Liver (tissue), 9 donors: Measurements from ENCODE around the gene STRIP2. TPM values are rescaled to one million over a fixed set of nuclear protein-coding genes. Genes with fewer than 3 reads are reported as not detected.

ENCODE experiments used
- DNase-seq: peaks from one replicate; pipeline ENCODE4 v3.0.0-alpha.2; 2017; ENCODE audit warnings: low spot score
- H3K27ac ChIP-seq, 2 donors: one replicate each; pipeline ENCODE4 v1.7.0; 2013; ENCODE audit warnings: inconsistent platforms in 2 of 2, low read length in 2 of 2, control low read depth in 1 of 2, low read depth in 1 of 2, mild to moderate bottlenecking in 1 of 2
- H3K27me3 ChIP-seq, 4 donors: one replicate each; pipeline versions ENCODE4 v1.6.1 to v1.7.0; 2013; ENCODE audit warnings: low read length in 3 of 4, inconsistent platforms in 1 of 4, mild to moderate bottlenecking in 1 of 4, moderate library complexity in 1 of 4; ENCODE audit not compliant: control insufficient read depth in 4 of 4, insufficient read depth in 4 of 4
- H3K36me3 ChIP-seq, 4 donors: one replicate each; pipeline versions ENCODE4 v1.6.1 to v1.7.0; 2013; ENCODE audit warnings: low read length in 3 of 4, mild to moderate bottlenecking in 3 of 4, low read depth in 1 of 4, moderate library complexity in 1 of 4; ENCODE audit not compliant: control insufficient read depth in 4 of 4, insufficient read depth in 3 of 4
- H3K4me1 ChIP-seq, 4 donors: one replicate each; pipeline versions ENCODE4 v1.6.1 to v1.7.0; 2013; ENCODE audit warnings: low read length in 3 of 4, mild to moderate bottlenecking in 3 of 4, moderate library complexity in 1 of 4; ENCODE audit not compliant: control insufficient read depth in 4 of 4, insufficient read depth in 4 of 4
- H3K4me3 ChIP-seq, 3 donors: one replicate each; pipeline versions ENCODE4 v1.6.1 to v1.7.0; 2013; ENCODE audit warnings: low read length in 3 of 3, control low read depth in 1 of 3, low read depth in 1 of 3, mild to moderate bottlenecking in 1 of 3
- H3K9ac ChIP-seq, 2 donors: one replicate each; pipeline ENCODE4 v1.7.0; 2013; ENCODE audit warnings: low read length in 2 of 2, mild to moderate bottlenecking in 2 of 2, moderate library complexity in 2 of 2, control low read depth in 1 of 2, low read depth in 1 of 2
- H3K9me3 ChIP-seq, 4 donors: one replicate each; pipeline versions ENCODE4 v1.6.1 to v1.7.0; 2013; ENCODE audit warnings: low read length in 3 of 4; ENCODE audit not compliant: control insufficient read depth in 4 of 4
- ATF3 ChIP-seq: IDR thresholded peaks from 2 replicates; pipeline ENCODE4 v1.6.1; 2016; ENCODE audit warnings: antibody characterized with exemption
- CTCF ChIP-seq: fragments of 150-350 bp; IDR thresholded peaks from 2 replicates; pipeline ENCODE4 v1.5.1; 2017; ENCODE audit warnings: improper control_type of control experiment, low read depth, low read length; ENCODE audit not compliant: missing input control
- EGR1 ChIP-seq, 2 donors: IDR thresholded peaks; 2 replicates each; pipeline ENCODE4 v1.6.1; 2016 to 2018; ENCODE audit warnings: antibody characterized with exemption in 2 of 2, low read depth in 2 of 2
- FOXA1 ChIP-seq: IDR thresholded peaks from 2 replicates; pipeline ENCODE4 v1.6.1; 2016; ENCODE audit warnings: antibody characterized with exemption
- FOXA2 ChIP-seq: IDR thresholded peaks from 2 replicates; pipeline ENCODE4 v1.6.1; 2016; ENCODE audit warnings: antibody characterized with exemption
- GABPA ChIP-seq, 2 donors: IDR thresholded peaks in 1 of 2; conservative IDR thresholded peaks in 1 of 2; 2 replicates each; pipeline ENCODE4 v1.6.1; 2016; ENCODE audit warnings: antibody characterized with exemption in 2 of 2, mild to moderate bottlenecking in 1 of 2, moderate library complexity in 1 of 2
- HNF4A ChIP-seq, 2 donors: conservative IDR thresholded peaks; 2 replicates each; pipeline ENCODE4 v1.6.1; 2016; ENCODE audit warnings: antibody characterized with exemption in 2 of 2, mild to moderate bottlenecking in 2 of 2
- HNF4G ChIP-seq: IDR thresholded peaks from 2 replicates; pipeline ENCODE4 v1.6.1; 2016; ENCODE audit warnings: antibody characterized with exemption
- JUND ChIP-seq, 2 donors: IDR thresholded peaks; 2 replicates each; pipeline ENCODE4 v1.6.1; 2016; ENCODE audit warnings: antibody characterized with exemption in 2 of 2
- MAX ChIP-seq: IDR thresholded peaks from 2 replicates; pipeline ENCODE4 v1.6.1; 2016; ENCODE audit warnings: antibody characterized with exemption
- NR2F2 ChIP-seq: IDR thresholded peaks from 2 replicates; pipeline ENCODE4 v1.6.1; 2016; ENCODE audit warnings: antibody characterized with exemption
- RAD21 ChIP-seq, 2 donors: IDR thresholded peaks; 2 replicates each; pipeline ENCODE4 v1.6.1; 2016; ENCODE audit warnings: antibody characterized with exemption in 2 of 2, mild to moderate bottlenecking in 2 of 2
- REST ChIP-seq: IDR thresholded peaks from 2 replicates; pipeline ENCODE4 v1.6.1; 2016; ENCODE audit warnings: antibody characterized with exemption, mild to moderate bottlenecking
- RXRA ChIP-seq, 2 donors: IDR thresholded peaks; 2 replicates each; pipeline ENCODE4 v1.6.1; 2017 to 2018; ENCODE audit warnings: antibody characterized with exemption in 2 of 2, mild to moderate bottlenecking in 1 of 2
- SP1 ChIP-seq: IDR thresholded peaks from 2 replicates; pipeline ENCODE4 v1.6.1; 2018; ENCODE audit warnings: antibody characterized with exemption, mild to moderate bottlenecking
- TAF1 ChIP-seq: conservative IDR thresholded peaks from 2 replicates; pipeline ENCODE4 v1.6.1; 2016; ENCODE audit warnings: antibody characterized with exemption, mild to moderate bottlenecking
- YY1 ChIP-seq: IDR thresholded peaks from 2 replicates; pipeline ENCODE4 v1.6.1; 2016; ENCODE audit warnings: antibody characterized with exemption, mild to moderate bottlenecking
- ZBTB33 ChIP-seq: IDR thresholded peaks from 2 replicates; pipeline ENCODE4 v1.6.1; 2016; ENCODE audit warnings: antibody characterized with exemption
- WGBS: extraction: QIAGEN DNeasy Blood & Tissue Kit; methylation state at CpG from one replicate; pipeline ENCODE4 v1.1.7; 2013; 5-methylcytosine and 5-hydroxymethylcytosine counted together
- polyA plus RNA-seq, 2 donors: library from polyadenylated mRNA; stranded (reverse) in 1 of 2; unstranded in 1 of 2; fragments of 200-250 nt in 1 of 2; fragments of >200 nt in 1 of 2; fragmentation: Nextera tagmentation in 1 of 2; extraction: Ambion mirVana in 1 of 2; gene quantifications; one replicate each; pipeline versions ENCODE4 v1.2.1 to v1.2.3, GENCODE V29; 2013 to 2015
- total RNA-seq, 2 donors: library from RNA; depleted of rRNA; stranded (reverse); fragments of >200 nt; gene quantifications; one replicate each; pipeline ENCODE4 v1.2.3, GENCODE V29; 2014
- donor health status: healthy.
- donor health status: healthy.
- donor health status: healthy.
- donor health status: healthy.
- donor health status: healthy.

The STRIP2 gene
- total and polyA plus RNA-seq, 4 donors = 0.18 to 4.8 (median 0.35) TPM

- TF ChIP-seq REST (no peak), SP1 (no peak), TAF1 (no peak), ATF3 (no peak), FOXA2 (no peak), JUND (IDR thresholded peaks at IDR 0.05) (no peak)
Observed at GRCh38 chr7:129390314-129390713, 43.9 kb upstream of the STRIP2 start (continued).

- 96% methylated on average over 2 of the region's 2 CpGs for WGBS
- Histone ChIP-seq H3K27me3 (no peaks in the 10 kb centered on the region), H3K4me1 (peaks cover 3 to 5% (median 4%) of the 10 kb centered on the region in 4 donors), H3K4me3 (no peak overlapping the region), H3K9me3 (no peaks in the 10 kb centered on the region), H3K27ac (no peak overlapping the region), H3K9ac (no peak overlapping the region), H3K36me3 (peaks cover 1 to 8% (median 4%) of the 10 kb centered on the region in 4 donors)
- no peak for TF ChIP-seq GABPA (IDR thresholded peaks at IDR 0.05 in 1 of 2, conservative IDR thresholded peaks at IDR 0.05 in 1 of 2)
- no peak for TF ChIP-seq HNF4A (conservative IDR thresholded peaks at IDR 0.05)
- no peak for TF ChIP-seq EGR1 (IDR thresholded peaks at IDR 0.05; ENCODE audit: low read depth in 2 of 2)
- TF ChIP-seq MAX = no peak
- TF ChIP-seq FOXA1 = no peak
- no peak for TF ChIP-seq YY1
- no peak for TF ChIP-seq NR2F2
- TF ChIP-seq CTCF = no peak
- no peak for TF ChIP-seq RAD21 (IDR thresholded peaks at IDR 0.05)
- no peak for TF ChIP-seq REST
- TF ChIP-seq TAF1 = no peak
- no peak for TF ChIP-seq SP1
- no peak for TF ChIP-seq ZBTB33
- TF ChIP-seq HNF4G = no peak
- no peak for TF ChIP-seq FOXA2
- TF ChIP-seq JUND (IDR thresholded peaks at IDR 0.05) = no peak
- TF ChIP-seq RXRA (IDR thresholded peaks at IDR 0.05) = no peak
- no peak for TF ChIP-seq ATF3
- DNase-seq = no peak
Observed at GRCh38 chr7:129391546-129392171, 42.6 kb upstream of the STRIP2 start.
